Neutrophil (primary cell): Measurements from ENCODE around the gene HPCAL1.
A peak's percentile ranks its signal among the peaks of the same experiment; 100 is the strongest.

Experiments
- H3K27ac ChIP-seq: fragments of 200-600 bp; sonication (generic); 2 replicates; pipeline ENCODE4 v1.5.1; 2016; ENCODE audit warnings: mild to moderate bottlenecking, moderate library complexity
- H3K27me3 ChIP-seq: fragments of 200-600 bp; sonication (generic); 2 replicates; pipeline ENCODE4 v1.6.0; 2016; ENCODE audit warnings: mild to moderate bottlenecking
- H3K36me3 ChIP-seq: fragments of 200-600 bp; sonication (generic); 2 replicates; pipeline ENCODE4 v1.5.1; 2017
- H3K4me1 ChIP-seq, 2 experiments: fragments of 200-600 bp in 1 of 2; sonication (generic) in 1 of 2; 1 replicate in 1 of 2; 2 replicates in 1 of 2; pipeline versions ENCODE4 v1.5.1 to v1.6.1; 2013 to 2016; ENCODE audit warnings: low read depth in 1 of 2, low read length in 1 of 2, mild to moderate bottlenecking in 1 of 2, moderate library complexity in 1 of 2; ENCODE audit not compliant: control insufficient read depth in 1 of 2, insufficient read depth in 1 of 2
- H3K4me3 ChIP-seq, 2 experiments: fragments of 200-600 bp in 1 of 2; sonication (generic) in 1 of 2; 1 replicate in 1 of 2; 2 replicates in 1 of 2; pipeline ENCODE4 v1.5.1; 2013 to 2016; ENCODE audit warnings: low read depth in 1 of 2, low read length in 1 of 2, mild to moderate bottlenecking in 1 of 2, moderate library complexity in 1 of 2
- H3K9me3 ChIP-seq: fragments of 200-600 bp; sonication (generic); 2 replicates; pipeline ENCODE4 v1.5.1; 2016
- CTCF ChIP-seq: fragments of 200-600 bp; sonication (generic); IDR thresholded peaks from 2 replicates; pipeline ENCODE4 v1.5.1; 2016; ENCODE audit warnings: antibody characterized with exemption

Gene HPCAL1

GRCh38 chr2:10430886-10431622 lies 128.3 kb downstream of the HPCAL1 start:
- Histone ChIP-seq H3K4me1 (peaks cover 21 to 37% of the 10 kb centered on the region in 2 experiments), H3K27ac (peak overlapping the region; percentile 82), H3K4me3 (peak overlapping the region in 1 of 2 experiments; percentile 85), H3K27me3 (no peaks in the 10 kb centered on the region), H3K36me3 (peaks cover 30% of the 10 kb centered on the region), H3K9me3 (no peaks in the 10 kb centered on the region)
- TF ChIP-seq CTCF, result no peak

- Histone ChIP-seq H3K9me3 (no peaks in the 10 kb centered on the region), H3K4me3 (peak overlapping the region; percentile 71 to 85), H3K36me3 (peaks cover 22% of the 10 kb centered on the region), H3K27me3 (no peaks in the 10 kb centered on the region), H3K4me1 (peaks cover 21 to 37% of the 10 kb centered on the region in 2 experiments), H3K27ac (peak overlapping the region; percentile 82)
- no peak for TF ChIP-seq CTCF
Observed at GRCh38 chr2:10431797-10432196, 129.1 kb downstream of the HPCAL1 start.

- Histone ChIP-seq H3K4me3 (peak overlapping the region; percentile 71 to 85), H3K9me3 (no peaks in the 10 kb centered on the region), H3K4me1 (peaks cover 21 to 37% of the 10 kb centered on the region in 2 experiments), H3K36me3 (peaks cover 15% of the 10 kb centered on the region), H3K27me3 (no peaks in the 10 kb centered on the region), H3K27ac (peak overlapping the region; percentile 82)
- no peak for TF ChIP-seq CTCF
Observed at GRCh38 chr2:10432311-10433181, 129.8 kb downstream of the HPCAL1 start.

GRCh38 chr2:10433264-10433946 lies 130.7 kb downstream of the HPCAL1 start:
- no peak for TF ChIP-seq CTCF
- Histone ChIP-seq H3K27me3 (no peaks in the 10 kb centered on the region), H3K27ac (peak overlapping the region; percentile 82)

More at GRCh38 chr2:10433264-10433946, 130.7 kb downstream of the HPCAL1 start:
- Histone ChIP-seq H3K36me3 (peaks cover 6% of the 10 kb centered on the region), H3K9me3 (no peaks in the 10 kb centered on the region), H3K4me1 (peaks cover 21 to 37% of the 10 kb centered on the region in 2 experiments), H3K4me3 (peak overlapping the region; percentile 26 to 85)
